ENCODE measurements around the gene ZBTB43. TPM values are rescaled to one million over a fixed set of nuclear protein-coding genes. Genes with fewer than 3 reads are reported as not detected.
"Not testable (repeated sequence)": the region's sequence is repeated elsewhere in the genome, so short reads cannot be mapped to it uniquely, and the experiment has no call there.

The ZBTB43 gene
- total RNA-seq, 1 donor from 2014 or later, result 16.7 TPM

- Mint-ChIP-seq H3K4me1 (ENCODE audit: unreplicated experiment) (peaks cover 5% of the 10 kb centered on the region), H3K9me3 (no peaks in the 10 kb centered on the region), H3K4me3 (no peak overlapping the region), H3K27ac (no peak overlapping the region), H3K27me3 (peaks cover 47% of the 10 kb centered on the region), H3K36me3 (no peaks in the 10 kb centered on the region)
- DNase-seq (ENCODE audit: extremely low spot score, unreplicated experiment), result peak; percentile 50
- TF ChIP-seq CTCF (conservative IDR thresholded peaks at IDR 0.05), result no peak
Observed at GRCh38 chr9:126784401-126784800, 20.4 kb upstream of the ZBTB43 start.

- H3K4me1 Mint-ChIP-seq (ENCODE audit: unreplicated experiment); DNase-seq (ENCODE audit: extremely low spot score, unreplicated experiment); H3K36me3 Mint-ChIP-seq; H3K4me3 Mint-ChIP-seq; H3K27ac Mint-ChIP-seq; H3K9me3 Mint-ChIP-seq: not testable (repeated sequence)
- peaks cover 47% of the 10 kb centered on the region for H3K27me3 Mint-ChIP-seq
Observed at GRCh38 chr9:126784841-126785240, 20.0 kb upstream of the ZBTB43 start.

- H3K27ac Mint-ChIP-seq, result no peak overlapping the region
- no peak overlapping the region for H3K4me3 Mint-ChIP-seq
Observed at GRCh38 chr9:126788046-126788445, 16.8 kb upstream of the ZBTB43 start.

GRCh38 chr9:126788634-126789349 lies 16.0 kb upstream of the ZBTB43 start:
- peaks cover 42% of the 10 kb centered on the region for H3K27me3 Mint-ChIP-seq
- no peak overlapping the region for H3K4me3 Mint-ChIP-seq
- no peak overlapping the region for H3K27ac Mint-ChIP-seq
- H3K36me3 Mint-ChIP-seq, result no peaks in the 10 kb centered on the region
- no peak for TF ChIP-seq CTCF (conservative IDR thresholded peaks at IDR 0.05)
- peaks cover 8% of the 10 kb centered on the region for H3K4me1 Mint-ChIP-seq (ENCODE audit: unreplicated experiment)
- DNase-seq (ENCODE audit: extremely low spot score, unreplicated experiment), result peak; percentile 25
- no peaks in the 10 kb centered on the region for H3K9me3 Mint-ChIP-seq

More at GRCh38 chr9:126788046-126788445, 16.8 kb upstream of the ZBTB43 start:
- TF ChIP-seq CTCF (conservative IDR thresholded peaks at IDR 0.05), result no peak
- no peaks in the 10 kb centered on the region for H3K36me3 Mint-ChIP-seq
- peaks cover 44% of the 10 kb centered on the region for H3K27me3 Mint-ChIP-seq
- DNase-seq (ENCODE audit: extremely low spot score, unreplicated experiment), result no peak
- peaks cover 8% of the 10 kb centered on the region for H3K4me1 Mint-ChIP-seq (ENCODE audit: unreplicated experiment)
- no peaks in the 10 kb centered on the region for H3K9me3 Mint-ChIP-seq

GRCh38 chr9:126790561-126790960 lies 14.3 kb upstream of the ZBTB43 start:
- peak; percentile 57 for DNase-seq (ENCODE audit: extremely low spot score, unreplicated experiment)
- no peaks in the 10 kb centered on the region for H3K36me3 Mint-ChIP-seq
- H3K4me3 Mint-ChIP-seq, result no peak overlapping the region
- H3K27ac Mint-ChIP-seq, result no peak overlapping the region
- no peak for TF ChIP-seq CTCF (conservative IDR thresholded peaks at IDR 0.05)
- peaks cover 43% of the 10 kb centered on the region for H3K27me3 Mint-ChIP-seq
- peaks cover 8% of the 10 kb centered on the region for H3K4me1 Mint-ChIP-seq (ENCODE audit: unreplicated experiment)
- no peaks in the 10 kb centered on the region for H3K9me3 Mint-ChIP-seq

GRCh38 chr9:126791406-126792230 lies 13.2 kb upstream of the ZBTB43 start:
- Mint-ChIP-seq H3K27me3 (peaks cover 40% of the 10 kb centered on the region), H3K9me3 (no peaks in the 10 kb centered on the region), H3K27ac (peak overlapping the region; percentile 47), H3K36me3 (no peaks in the 10 kb centered on the region), H3K4me1 (ENCODE audit: unreplicated experiment) (peaks cover 8% of the 10 kb centered on the region), H3K4me3 (no peak overlapping the region)
- TF ChIP-seq CTCF (conservative IDR thresholded peaks at IDR 0.05), result no peak
- DNase-seq (ENCODE audit: extremely low spot score, unreplicated experiment), result peak; percentile 37
